ENCODE measurements around the gene MAGI2.

The MAGI2 gene

GRCh38 chr7:79300573-79300972, 152.9 kb downstream of the MAGI2 start:
- ChIA-PET POLR2A (ENCODE audit: low non-redundant PET) (no interaction called here), CTCF (no interaction called here)
- no peak for DNase-seq (ENCODE audit: low spot score)
- H3K27ac ChIP-seq: no peak overlapping the region
- no peak for TF ChIP-seq CTCF (conservative IDR thresholded peaks at IDR 0.05; ENCODE audit: low read depth)

GRCh38 chr7:79298145-79298760, 155.2 kb downstream of the MAGI2 start:
- no peak for DNase-seq (ENCODE audit: low spot score)
- TF ChIP-seq CTCF (conservative IDR thresholded peaks at IDR 0.05; ENCODE audit: low read depth): peak; percentile 93
- CTCF ChIA-PET: interaction anchor here (0.5 to 1.8 kb wide), 21 partner anchors 10 to 1756 kb away, joined by 3 to 12 read pairs (median 4); no protein-coding TSS in a partner anchor
- no peak overlapping the region for H3K27ac ChIP-seq
- POLR2A ChIA-PET (ENCODE audit: low non-redundant PET): no interaction called here

GRCh38 chr7:79296553-79297320, 156.7 kb downstream of the MAGI2 start:
- no peak for TF ChIP-seq CTCF (conservative IDR thresholded peaks at IDR 0.05; ENCODE audit: low read depth)
- POLR2A ChIA-PET (ENCODE audit: low non-redundant PET): no interaction called here
- no peak overlapping the region for H3K27ac ChIP-seq
- DNase-seq (ENCODE audit: low spot score): peak; percentile 43
- CTCF ChIA-PET: interaction anchor here (0.6 kb wide), 1 partner anchor 162 kb away, joined by 3 read pairs; no protein-coding TSS in a partner anchor

- TF ChIP-seq CTCF (conservative IDR thresholded peaks at IDR 0.05; ENCODE audit: low read depth): no peak
- peak; percentile 44 for DNase-seq (ENCODE audit: low spot score)
- ChIA-PET POLR2A (ENCODE audit: low non-redundant PET) (no interaction called here), CTCF (no interaction called here)
- H3K27ac ChIP-seq: peak overlapping the region; percentile 37; the same call in 1 of the 2 replicates
Observed at GRCh38 chr7:79293655-79294142, 159.8 kb downstream of the MAGI2 start.

GRCh38 chr7:79292834-79293233, 160.6 kb downstream of the MAGI2 start:
- POLR2A ChIA-PET (ENCODE audit: low non-redundant PET): no interaction called here

More at GRCh38 chr7:79292834-79293233, 160.6 kb downstream of the MAGI2 start:
- H3K27ac ChIP-seq: no peak overlapping the region
- TF ChIP-seq CTCF (conservative IDR thresholded peaks at IDR 0.05; ENCODE audit: low read depth): no peak
- DNase-seq (ENCODE audit: low spot score): no peak
- CTCF ChIA-PET: interaction anchor here (0.7 to 0.8 kb wide), 2 partner anchors 11 to 12 kb away, joined by 3 to 4 read pairs; no protein-coding TSS in a partner anchor
